ENCODE measurements around the gene PRM1. TPM values are rescaled to one million over a fixed set of nuclear protein-coding genes. Genes with fewer than 3 reads are reported as not detected.

The PRM1 gene
- total and polyA plus RNA-seq, 2 of the 13 experiments (the other 11 are each of a cell fraction or from before 2014, with no cell fraction given), result not detected

GRCh38 chr16:11309895-11310633, 28.9 kb upstream of the PRM1 start (continued):
- TF ChIP-seq ZNF451 (CRISPR knock-in tag; IDR thresholded peaks at IDR 0.05) (no peak), XBP1 (CRISPR knock-in tag; IDR thresholded peaks at IDR 0.05) (no peak; the same call in 1 of the 2 replicates), DMAP1 (CRISPR knock-in tag; IDR thresholded peaks at IDR 0.05) (no peak; the same call in 1 of the 2 replicates), POLR2AphosphoS2 (IDR thresholded peaks at IDR 0.05; ENCODE audit: low read depth, low read length) (no peak), CSRNP1 (CRISPR knock-in tag; IDR thresholded peaks at IDR 0.05) (no peak), ZNF776 (CRISPR knock-in tag; IDR thresholded peaks at IDR 0.05) (no peak), AKAP8 (CRISPR knock-in tag; IDR thresholded peaks at IDR 0.05) (peak; percentile 91), MXD1 (CRISPR knock-in tag; IDR thresholded peaks at IDR 0.05) (no peak), TRAFD1 (CRISPR knock-in tag; IDR thresholded peaks at IDR 0.05; ENCODE audit: borderline replicate concordance) (peak; percentile 94), TEAD3 (CRISPR knock-in tag; optimal IDR thresholded peaks at IDR 0.05; ENCODE audit: borderline replicate concordance) (peak; percentile 57), TCF7L2 (IDR thresholded peaks at IDR 0.05; ENCODE audit: low read depth, low read length) (no peak), ZNF34 (CRISPR knock-in tag; IDR thresholded peaks at IDR 0.05; ENCODE audit: borderline replicate concordance) (no peak), MEIS2 (CRISPR knock-in tag; IDR thresholded peaks at IDR 0.05) (no peak), BATF2 (CRISPR knock-in tag; IDR thresholded peaks at IDR 0.05) (0 out of 2 replicates have a peak, but pooled peaks have one; percentile 43)
- TF ChIP-seq, protein P1, sequence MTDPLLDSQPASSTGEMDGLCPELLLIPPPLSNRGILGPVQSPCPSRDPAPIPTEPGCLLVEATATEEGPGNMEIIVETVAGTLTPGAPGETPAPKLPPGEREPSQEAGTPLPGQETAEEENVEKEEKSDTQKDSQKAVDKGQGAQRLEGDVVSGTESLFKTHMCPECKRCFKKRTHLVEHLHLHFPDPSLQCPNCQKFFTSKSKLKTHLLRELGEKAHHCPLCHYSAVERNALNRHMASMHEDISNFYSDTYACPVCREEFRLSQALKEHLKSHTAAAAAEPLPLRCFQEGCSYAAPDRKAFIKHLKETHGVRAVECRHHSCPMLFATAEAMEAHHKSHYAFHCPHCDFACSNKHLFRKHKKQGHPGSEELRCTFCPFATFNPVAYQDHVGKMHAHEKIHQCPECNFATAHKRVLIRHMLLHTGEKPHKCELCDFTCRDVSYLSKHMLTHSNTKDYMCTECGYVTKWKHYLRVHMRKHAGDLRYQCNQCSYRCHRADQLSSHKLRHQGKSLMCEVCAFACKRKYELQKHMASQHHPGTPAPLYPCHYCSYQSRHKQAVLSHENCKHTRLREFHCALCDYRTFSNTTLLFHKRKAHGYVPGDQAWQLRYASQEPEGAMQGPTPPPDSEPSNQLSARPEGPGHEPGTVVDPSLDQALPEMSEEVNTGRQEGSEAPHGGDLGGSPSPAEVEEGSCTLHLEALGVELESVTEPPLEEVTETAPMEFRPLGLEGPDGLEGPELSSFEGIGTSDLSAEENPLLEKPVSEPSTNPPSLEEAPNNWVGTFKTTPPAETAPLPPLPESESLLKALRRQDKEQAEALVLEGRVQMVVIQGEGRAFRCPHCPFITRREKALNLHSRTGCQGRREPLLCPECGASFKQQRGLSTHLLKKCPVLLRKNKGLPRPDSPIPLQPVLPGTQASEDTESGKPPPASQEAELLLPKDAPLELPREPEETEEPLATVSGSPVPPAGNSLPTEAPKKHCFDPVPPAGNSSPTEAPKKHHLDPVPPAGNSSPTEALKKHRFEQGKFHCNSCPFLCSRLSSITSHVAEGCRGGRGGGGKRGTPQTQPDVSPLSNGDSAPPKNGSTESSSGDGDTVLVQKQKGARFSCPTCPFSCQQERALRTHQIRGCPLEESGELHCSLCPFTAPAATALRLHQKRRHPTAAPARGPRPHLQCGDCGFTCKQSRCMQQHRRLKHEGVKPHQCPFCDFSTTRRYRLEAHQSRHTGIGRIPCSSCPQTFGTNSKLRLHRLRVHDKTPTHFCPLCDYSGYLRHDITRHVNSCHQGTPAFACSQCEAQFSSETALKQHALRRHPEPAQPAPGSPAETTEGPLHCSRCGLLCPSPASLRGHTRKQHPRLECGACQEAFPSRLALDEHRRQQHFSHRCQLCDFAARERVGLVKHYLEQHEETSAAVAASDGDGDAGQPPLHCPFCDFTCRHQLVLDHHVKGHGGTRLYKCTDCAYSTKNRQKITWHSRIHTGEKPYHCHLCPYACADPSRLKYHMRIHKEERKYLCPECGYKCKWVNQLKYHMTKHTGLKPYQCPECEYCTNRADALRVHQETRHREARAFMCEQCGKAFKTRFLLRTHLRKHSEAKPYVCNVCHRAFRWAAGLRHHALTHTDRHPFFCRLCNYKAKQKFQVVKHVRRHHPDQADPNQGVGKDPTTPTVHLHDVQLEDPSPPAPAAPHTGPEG (CRISPR knock-in tag; IDR thresholded peaks at IDR 0.05), result no peak
- TF ChIP-seq, protein P2, sequence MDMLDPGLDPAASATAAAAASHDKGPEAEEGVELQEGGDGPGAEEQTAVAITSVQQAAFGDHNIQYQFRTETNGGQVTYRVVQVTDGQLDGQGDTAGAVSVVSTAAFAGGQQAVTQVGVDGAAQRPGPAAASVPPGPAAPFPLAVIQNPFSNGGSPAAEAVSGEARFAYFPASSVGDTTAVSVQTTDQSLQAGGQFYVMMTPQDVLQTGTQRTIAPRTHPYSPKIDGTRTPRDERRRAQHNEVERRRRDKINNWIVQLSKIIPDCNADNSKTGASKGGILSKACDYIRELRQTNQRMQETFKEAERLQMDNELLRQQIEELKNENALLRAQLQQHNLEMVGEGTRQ (IDR thresholded peaks at IDR 0.05; ENCODE audit: low read depth, low read length), result peak; percentile 78
- TF ChIP-seq, protein P2 (CRISPR knock-in tag; IDR thresholded peaks at IDR 0.05; ENCODE audit: borderline replicate concordance), result peak; percentile 86; the same call in 1 of the 2 replicates
